DND-41 (cell line): ENCODE data around the gene SH3RF3.

ENCODE experiments used
- CTCF ChIP-seq: IDR thresholded peaks from 2 replicates; pipeline ENCODE4 v1.5.1; 2012; ENCODE audit warnings: borderline replicate concordance, low read length, moderate library complexity, mild to moderate bottlenecking; ENCODE audit not compliant: poor library complexity, severe bottlenecking; ENCODE audit errors: extremely low read depth
- EZH2 ChIP-seq: IDR thresholded peaks from 3 replicates; pipeline ENCODE4 v1.6.1; 2012; ENCODE audit warnings: borderline replicate concordance, low read depth, mild to moderate bottlenecking, moderate library complexity, low read length, inconsistent platforms; ENCODE audit not compliant: severe bottlenecking

GRCh38 chr2:109400102-109400501 lies 271.1 kb downstream of the SH3RF3 start:
- TF ChIP-seq CTCF, result no peak
- TF ChIP-seq EZH2, result no peak
